BE2C (cell line): ENCODE data around the gene IL3RA.
"Not testable (repeated sequence)": the region's sequence is repeated elsewhere in the genome, so short reads cannot be mapped to it uniquely, and the experiment has no call there.

ENCODE experiments used
- DNase-seq: peaks from one replicate; pipeline ENCODE4 v3.0.0-alpha.2; 2020
- H3K27me3 ChIP-seq: fragments of 250-450 bp; sonication (Bioruptor Pico); 2 replicates; pipeline ENCODE4 v1.5.1; 2020; ENCODE audit warnings: mild to moderate bottlenecking
- H3K36me3 ChIP-seq: fragments of 250-450 bp; sonication (Bioruptor Pico); 2 replicates; pipeline ENCODE4 v1.5.1; 2020; ENCODE audit warnings: mild to moderate bottlenecking
- H3K4me1 ChIP-seq: fragments of 250-450 bp; sonication (Bioruptor Pico); 2 replicates; pipeline ENCODE4 v1.5.1; 2020
- H3K4me3 ChIP-seq: 2 replicates; pipeline ENCODE4 v1.5.1; 2011; ENCODE audit warnings: low read depth, low read length
- H3K9me3 ChIP-seq: fragments of 250-450 bp; sonication (Bioruptor Pico); 2 replicates; pipeline ENCODE4 v1.5.1; 2020
- CTCF ChIP-seq: IDR thresholded peaks from 2 replicates; pipeline ENCODE4 v1.5.1; 2012; ENCODE audit warnings: mild to moderate bottlenecking, low read depth, low read length

IL3RA gene

GRCh38 chrX:1295550-1295949 lies 41.0 kb upstream of the IL3RA start:
- no peak for DNase-seq
- no peak for TF ChIP-seq CTCF
- no peaks in the 10 kb centered on the region for H3K27me3 ChIP-seq
- H3K36me3 ChIP-seq: no peaks in the 10 kb centered on the region
- H3K4me3 ChIP-seq: no peak overlapping the region
- H3K4me1 ChIP-seq: no peaks in the 10 kb centered on the region
- no peaks in the 10 kb centered on the region for H3K9me3 ChIP-seq

GRCh38 chrX:1297591-1297990 lies 39.0 kb upstream of the IL3RA start:
- H3K36me3 ChIP-seq, DNase-seq, H3K4me3 ChIP-seq, H3K4me1 ChIP-seq, H3K27me3 ChIP-seq, H3K9me3 ChIP-seq: not testable (repeated sequence)

GRCh38 chrX:1300449-1300848 lies 36.1 kb upstream of the IL3RA start:
- no peak for TF ChIP-seq CTCF
- H3K36me3 ChIP-seq: no peaks in the 10 kb centered on the region
- no peak for DNase-seq
- H3K4me3 ChIP-seq: no peak overlapping the region
- H3K27me3 ChIP-seq: no peaks in the 10 kb centered on the region
- H3K4me1 ChIP-seq: no peaks in the 10 kb centered on the region
- no peaks in the 10 kb centered on the region for H3K9me3 ChIP-seq

GRCh38 chrX:1305411-1305810 lies 31.2 kb upstream of the IL3RA start:
- Histone ChIP-seq H3K9me3 (no peaks in the 10 kb centered on the region), H3K4me1 (no peaks in the 10 kb centered on the region), H3K36me3 (no peaks in the 10 kb centered on the region), H3K4me3 (no peak overlapping the region), H3K27me3 (no peaks in the 10 kb centered on the region)
- TF ChIP-seq CTCF: no peak
- DNase-seq: no peak

- DNase-seq: no peak
- TF ChIP-seq CTCF: no peak
- Histone ChIP-seq H3K4me1 (no peaks in the 10 kb centered on the region), H3K9me3 (no peaks in the 10 kb centered on the region), H3K27me3 (no peaks in the 10 kb centered on the region), H3K4me3 (no peak overlapping the region), H3K36me3 (no peaks in the 10 kb centered on the region)
Observed at GRCh38 chrX:1306909-1307625, 29.5 kb upstream of the IL3RA start.

GRCh38 chrX:1307626-1308340 lies 28.8 kb upstream of the IL3RA start:
- Histone ChIP-seq H3K4me3 (no peak overlapping the region), H3K36me3 (no peaks in the 10 kb centered on the region), H3K27me3 (no peaks in the 10 kb centered on the region), H3K9me3 (no peaks in the 10 kb centered on the region), H3K4me1 (no peaks in the 10 kb centered on the region)
- no peak for TF ChIP-seq CTCF
- no peak for DNase-seq
